Activated naive CD4-positive, alpha-beta T cell (primary cell): Measurements from ENCODE around the gene ZNF750.

Experiments
- DNase-seq, 4 experiments: peaks; one replicate each; lab custom pipeline; 2025; lab: John Stamatoyannopoulos, UW

Gene ZNF750

GRCh38 chr17:82872591-82873520, 33.0 kb upstream of the ZNF750 start:
- DNase-seq: no peak

GRCh38 chr17:82871776-82872561, 32.1 kb upstream of the ZNF750 start:
- DNase-seq: no peak

GRCh38 chr17:82871056-82871775, 31.4 kb upstream of the ZNF750 start:
- DNase-seq: no peak

GRCh38 chr17:82870541-82870940, 30.7 kb upstream of the ZNF750 start:
- DNase-seq: no peak

GRCh38 chr17:82870091-82870491, 30.3 kb upstream of the ZNF750 start:
- no peak for DNase-seq

- DNase-seq: no peak
These were observed 29.7 kb upstream of the ZNF750 start for GRCh38 chr17:82869536-82869935.

GRCh38 chr17:82868715-82869131, 28.9 kb upstream of the ZNF750 start:
- DNase-seq: no peak

- no peak for DNase-seq
These were observed 28.0 kb upstream of the ZNF750 start for GRCh38 chr17:82867763-82868325.

GRCh38 chr17:82866590-82867191, 26.9 kb upstream of the ZNF750 start:
- no peak for DNase-seq

- DNase-seq: no peak
These were observed 26.1 kb upstream of the ZNF750 start for GRCh38 chr17:82865774-82866395.

GRCh38 chr17:82865274-82865673, 25.5 kb upstream of the ZNF750 start:
- no peak for DNase-seq

GRCh38 chr17:82864713-82865248, 25.0 kb upstream of the ZNF750 start:
- no peak for DNase-seq

- peak; percentile 40 to 77 (median 64) for DNase-seq
These were observed 24.3 kb upstream of the ZNF750 start for GRCh38 chr17:82863941-82864712.

GRCh38 chr17:82863383-82863940, 23.6 kb upstream of the ZNF750 start:
- DNase-seq: no peak

- no peak for DNase-seq
These were observed 23.0 kb upstream of the ZNF750 start for GRCh38 chr17:82862737-82863382.

GRCh38 chr17:82862191-82862590, 22.4 kb upstream of the ZNF750 start:
- DNase-seq: no peak

- DNase-seq: no peak
These were observed 21.6 kb upstream of the ZNF750 start for GRCh38 chr17:82861393-82861775.

GRCh38 chr17:82860606-82861392, 21.0 kb upstream of the ZNF750 start:
- no peak for DNase-seq
